Measurements from ENCODE around the gene TPGS1. TPM values are rescaled to one million over a fixed set of nuclear protein-coding genes. Genes with fewer than 3 reads are reported as not detected.

Gene TPGS1
- total and polyA plus RNA-seq, 2 donors (not counting 3 experiments of a cell fraction or from before 2014, with no cell fraction given), result 20.9 to 24.7 TPM

GRCh38 chr19:475360-475759, 31.9 kb upstream of the TPGS1 start:
- dilution Hi-C loops (cut with MboI; ENCODE audit: extremely low pct_ligation_motif_present, low sequenced_read_pairs), result no loop called here
- Histone ChIP-seq H3K9me1 (replicated peaks; ENCODE audit: control insufficient read depth, extremely low read depth, insufficient read depth, low read length) (no peaks in the 10 kb centered on the region), H4K20me1 (replicated peaks; ENCODE audit: control insufficient read depth, extremely low read depth, insufficient read depth, low read length) (no peaks in the 10 kb centered on the region), H3K9me3 (replicated peaks; ENCODE audit: control insufficient read depth, insufficient read depth, low read length) (peaks cover 1% of the 10 kb centered on the region), H3K27me3 (ENCODE audit: control insufficient read depth in 2 of 2, insufficient read depth in 2 of 2, low read length in 2 of 2) (no peaks in the 10 kb centered on the region), H3K4me3 (replicated peaks in 1 of 3; ENCODE audit: insufficient read depth in 1 of 3, low read depth in 1 of 3, low read length in 3 of 3) (no peak overlapping the region), H3K79me2 (ENCODE audit: control insufficient read depth, insufficient read depth, low read length) (no peaks in the 10 kb centered on the region), H3K4me2 (ENCODE audit: insufficient read depth, low read length) (no peak overlapping the region), H3K4me1 (ENCODE audit: control insufficient read depth, extremely low read depth, insufficient read depth, low read length) (no peaks in the 10 kb centered on the region), H2AFZ (ENCODE audit: low read depth, low read length) (no peak overlapping the region), H3K9ac (replicated peaks; ENCODE audit: extremely low read depth, insufficient read depth, low read length) (no peak overlapping the region), H3K27ac (ENCODE audit: insufficient read depth, low read depth, low read length) (no peak overlapping the region), H3K36me3 (ENCODE audit: control insufficient read depth in 2 of 2, extremely low read depth in 1 of 2, insufficient read depth in 2 of 2, low read length in 2 of 2) (no peaks in the 10 kb centered on the region)
- BruUV-seq (replicated peaks), result no TSS peak
- TF ChIP-seq GATA2 (IDR thresholded peaks at IDR 0.05; ENCODE audit: insufficient read depth, insufficient read length, low read depth, low read length) (no peak), FOS (IDR thresholded peaks at IDR 0.05; ENCODE audit: borderline replicate concordance, insufficient read depth, low read length) (no peak), POLR2A (IDR thresholded peaks at IDR 0.05; ENCODE audit: low read depth, low read length) (no peak), EZH2 (IDR thresholded peaks at IDR 0.05; ENCODE audit: borderline replicate concordance, low read depth, low read length, severe bottlenecking) (no peak), JUN (IDR thresholded peaks at IDR 0.05; ENCODE audit: borderline replicate concordance, insufficient read depth, insufficient read length, low read depth) (no peak), MYC (IDR thresholded peaks at IDR 0.05; ENCODE audit: low read depth, low read length) (no peak), POLR2AphosphoS5 (IDR thresholded peaks at IDR 0.05; ENCODE audit: insufficient read depth, low read depth, low read length) (no peak)
- TF ChIP-seq, protein P1, sequence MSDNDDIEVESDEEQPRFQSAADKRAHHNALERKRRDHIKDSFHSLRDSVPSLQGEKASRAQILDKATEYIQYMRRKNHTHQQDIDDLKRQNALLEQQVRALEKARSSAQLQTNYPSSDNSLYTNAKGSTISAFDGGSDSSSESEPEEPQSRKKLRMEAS (IDR thresholded peaks at IDR 0.05; ENCODE audit: insufficient read depth, insufficient read length), result no peak
- TF ChIP-seq, protein P2, sequence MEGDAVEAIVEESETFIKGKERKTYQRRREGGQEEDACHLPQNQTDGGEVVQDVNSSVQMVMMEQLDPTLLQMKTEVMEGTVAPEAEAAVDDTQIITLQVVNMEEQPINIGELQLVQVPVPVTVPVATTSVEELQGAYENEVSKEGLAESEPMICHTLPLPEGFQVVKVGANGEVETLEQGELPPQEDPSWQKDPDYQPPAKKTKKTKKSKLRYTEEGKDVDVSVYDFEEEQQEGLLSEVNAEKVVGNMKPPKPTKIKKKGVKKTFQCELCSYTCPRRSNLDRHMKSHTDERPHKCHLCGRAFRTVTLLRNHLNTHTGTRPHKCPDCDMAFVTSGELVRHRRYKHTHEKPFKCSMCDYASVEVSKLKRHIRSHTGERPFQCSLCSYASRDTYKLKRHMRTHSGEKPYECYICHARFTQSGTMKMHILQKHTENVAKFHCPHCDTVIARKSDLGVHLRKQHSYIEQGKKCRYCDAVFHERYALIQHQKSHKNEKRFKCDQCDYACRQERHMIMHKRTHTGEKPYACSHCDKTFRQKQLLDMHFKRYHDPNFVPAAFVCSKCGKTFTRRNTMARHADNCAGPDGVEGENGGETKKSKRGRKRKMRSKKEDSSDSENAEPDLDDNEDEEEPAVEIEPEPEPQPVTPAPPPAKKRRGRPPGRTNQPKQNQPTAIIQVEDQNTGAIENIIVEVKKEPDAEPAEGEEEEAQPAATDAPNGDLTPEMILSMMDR (IDR thresholded peaks at IDR 0.05; ENCODE audit: extremely low read depth in 1 of 2, insufficient read depth in 1 of 2, low read depth in 1 of 2, low read length in 2 of 2), result no peak
- ChIA-PET POLR2A (no interaction called here), CTCF (no interaction called here)
- intact Hi-C loops (cut with micrococcal nuclease), result no loop called here
- no peak for DNase-seq (ENCODE audit: low read depth, low spot score)
- FAIRE-seq, result no peak

Data from endothelial cell of umbilical vein (primary cell).